Thymus (tissue), 11 donors: ENCODE data around the gene CATSPER3. TPM values are rescaled to one million over a fixed set of nuclear protein-coding genes. Genes with fewer than 3 reads are reported as not detected.
"Not testable (repeated sequence)": the region's sequence is repeated elsewhere in the genome, so short reads cannot be mapped to it uniquely, and the experiment has no call there.

Experiments
- DNase-seq, 9 donors: peaks; one replicate each; pipeline ENCODE4 v3.0.0-alpha.2; 2013; ENCODE audit warnings: low spot score in 9 of 9, low read depth in 6 of 9, missing footprints in 1 of 9
- H3K27ac ChIP-seq, 2 donors: one replicate each; pipeline ENCODE4 v1.5.1; 2013; ENCODE audit warnings: control low read depth in 1 of 2, low read depth in 1 of 2, low read length in 1 of 2, mild to moderate bottlenecking in 1 of 2, moderate library complexity in 1 of 2
- H3K27me3 ChIP-seq, 2 donors: one replicate each; pipeline ENCODE4 v1.5.1; 2013; ENCODE audit warnings: low read length in 1 of 2; ENCODE audit not compliant: control insufficient read depth in 2 of 2, insufficient read depth in 1 of 2
- H3K36me3 ChIP-seq, 2 donors: one replicate each; pipeline ENCODE4 v1.5.1; 2013; ENCODE audit warnings: low read length in 1 of 2, mild to moderate bottlenecking in 1 of 2, moderate library complexity in 1 of 2; ENCODE audit not compliant: control insufficient read depth in 2 of 2, insufficient read depth in 2 of 2
- H3K4me1 ChIP-seq, 2 donors: one replicate each; pipeline ENCODE4 v1.5.1; 2013; ENCODE audit warnings: low read length in 2 of 2; ENCODE audit not compliant: control insufficient read depth in 2 of 2, insufficient read depth in 2 of 2
- H3K4me3 ChIP-seq, 2 donors: one replicate each; pipeline ENCODE4 v1.5.1; 2013; ENCODE audit warnings: low read length in 2 of 2, control low read depth in 1 of 2, mild to moderate bottlenecking in 1 of 2
- H3K9me3 ChIP-seq, 2 donors: one replicate each; pipeline ENCODE4 v1.5.1; 2013; ENCODE audit warnings: low read length in 1 of 2, mild to moderate bottlenecking in 1 of 2; ENCODE audit not compliant: control insufficient read depth in 2 of 2, insufficient read depth in 1 of 2
- WGBS: extraction: QIAGEN DNeasy Blood & Tissue Kit; methylation state at CpG from one replicate; pipeline ENCODE4 v1.1.7; 2013; 5-methylcytosine and 5-hydroxymethylcytosine counted together
- polyA plus RNA-seq: library from polyadenylated mRNA; stranded (reverse); fragments of 200-250 nt; gene quantifications from one replicate; pipeline ENCODE4 v1.2.3, GENCODE V29; 2013
- total RNA-seq: library from RNA; stranded (reverse); fragments of 120-200 nt; gene quantifications from one replicate; pipeline ENCODE4 v1.2.4, GENCODE V29; 2013
- donor health status: healthy.

CATSPER3 gene
- total and polyA plus RNA-seq, 2 donors = 0.19 to 1.3 TPM

DNA sequence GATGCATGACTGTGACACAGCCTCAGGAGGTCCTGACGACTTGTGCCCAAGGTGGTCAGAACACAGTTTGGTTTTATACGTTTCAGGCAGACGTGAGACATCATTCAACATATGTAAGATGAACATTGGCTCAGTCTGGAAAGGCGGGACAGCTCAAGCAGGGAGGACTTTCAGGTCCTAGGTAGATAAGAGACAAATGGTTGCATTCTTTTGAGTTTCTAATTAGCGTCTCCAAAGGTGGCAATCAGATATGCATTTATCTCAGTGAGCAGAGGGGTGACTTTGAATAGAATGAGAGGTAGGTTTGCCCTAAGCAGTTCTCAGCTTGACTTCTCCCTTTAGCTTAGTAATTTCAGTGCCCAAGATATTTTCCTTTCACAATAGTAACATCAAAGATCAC is 22.5 kb downstream of the CATSPER3 start:
- DNase-seq, H3K36me3 ChIP-seq, H3K9me3 ChIP-seq, H3K27ac ChIP-seq, H3K4me3 ChIP-seq, H3K27me3 ChIP-seq, H3K4me1 ChIP-seq: not testable (repeated sequence)
- 91% methylated on average over 5 of the region's 5 CpGs for WGBS

- Histone ChIP-seq H3K36me3 (no peaks in the 10 kb centered on the region), H3K27me3 (no peaks in the 10 kb centered on the region), H3K4me3 (no peak overlapping the region), H3K27ac (no peak overlapping the region), H3K4me1 (peaks cover 0 to 3% of the 10 kb centered on the region in 2 donors), H3K9me3 (no peaks in the 10 kb centered on the region)
- no peak for DNase-seq
- WGBS = 98% methylated on average over 5 of the region's 5 CpGs
These were observed 24.4 kb downstream of the CATSPER3 start for GRCh38 chr5:134992148-134992547.

DNA sequence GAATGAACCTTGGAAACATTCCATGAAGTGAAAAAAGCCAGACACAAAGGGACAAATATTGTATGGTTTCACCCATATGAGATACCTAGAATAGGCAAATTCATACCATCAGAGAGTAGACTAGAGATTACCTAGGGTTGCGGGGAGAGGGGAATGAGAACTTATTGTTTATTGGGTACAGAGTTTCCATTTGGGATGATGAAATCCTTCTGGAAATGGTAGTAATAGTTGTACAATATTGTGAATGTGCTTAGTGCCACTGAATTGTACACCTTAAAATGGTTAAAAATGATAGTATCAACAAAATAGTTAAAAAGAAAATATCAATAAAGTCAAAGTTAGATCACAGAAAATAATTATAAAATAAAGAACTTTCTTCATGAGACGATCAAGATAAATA is 25.5 kb downstream of the CATSPER3 start:
- no peak overlapping the region for H3K4me3 ChIP-seq
- 94% methylated on average over 2 of the region's 2 CpGs for WGBS
- H3K27me3 ChIP-seq = no peaks in the 10 kb centered on the region
- H3K4me1 ChIP-seq = peaks cover 0 to 3% of the 10 kb centered on the region in 2 donors
- H3K36me3 ChIP-seq = no peaks in the 10 kb centered on the region
- DNase-seq = no peak
- no peaks in the 10 kb centered on the region for H3K9me3 ChIP-seq
- no peak overlapping the region for H3K27ac ChIP-seq

GRCh38 chr5:134994560-134995156 is 27.0 kb downstream of the CATSPER3 start:
- Histone ChIP-seq H3K27ac (no peak overlapping the region), H3K27me3 (no peaks in the 10 kb centered on the region), H3K4me3 (no peak overlapping the region), H3K9me3 (no peaks in the 10 kb centered on the region), H3K4me1 (no peaks in the 10 kb centered on the region), H3K36me3 (no peaks in the 10 kb centered on the region)
- WGBS = 43% methylated on average over 2 of the region's 2 CpGs
- DNase-seq = no peak

DNA sequence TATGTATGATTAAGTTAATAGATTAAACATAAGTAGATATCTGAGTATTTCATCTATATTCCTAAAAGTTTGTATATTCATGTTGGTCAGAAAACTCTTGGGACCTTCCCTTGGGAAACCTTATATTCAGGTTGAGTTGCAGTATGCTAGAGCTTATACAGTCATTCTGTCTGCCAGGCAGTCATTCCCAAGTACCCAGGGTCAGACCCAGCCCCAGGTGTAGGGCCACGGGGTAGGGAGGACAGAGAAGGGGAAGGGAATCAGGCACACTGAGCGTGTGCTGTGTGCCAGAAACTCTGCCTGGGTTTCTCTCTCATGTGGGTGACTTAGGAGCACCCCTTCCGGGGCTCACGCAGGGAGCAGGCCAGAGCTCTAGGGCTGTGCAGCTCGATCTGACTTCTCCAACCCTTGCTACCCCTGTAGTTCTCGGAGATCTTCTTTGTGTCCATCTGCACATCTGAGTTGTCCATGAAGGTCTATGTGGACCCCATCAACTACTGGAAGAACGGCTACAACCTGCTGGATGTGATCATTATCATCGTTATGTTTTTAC is 28.2 kb downstream of the CATSPER3 start:
- no peak overlapping the region for H3K4me3 ChIP-seq
- no peaks in the 10 kb centered on the region for H3K9me3 ChIP-seq
- no peaks in the 10 kb centered on the region for H3K4me1 ChIP-seq
- no peaks in the 10 kb centered on the region for H3K27me3 ChIP-seq
- WGBS = 96% methylated on average over 8 of the region's 8 CpGs
- no peak for DNase-seq
- H3K27ac ChIP-seq = no peak overlapping the region
- H3K36me3 ChIP-seq = no peaks in the 10 kb centered on the region

DNA sequence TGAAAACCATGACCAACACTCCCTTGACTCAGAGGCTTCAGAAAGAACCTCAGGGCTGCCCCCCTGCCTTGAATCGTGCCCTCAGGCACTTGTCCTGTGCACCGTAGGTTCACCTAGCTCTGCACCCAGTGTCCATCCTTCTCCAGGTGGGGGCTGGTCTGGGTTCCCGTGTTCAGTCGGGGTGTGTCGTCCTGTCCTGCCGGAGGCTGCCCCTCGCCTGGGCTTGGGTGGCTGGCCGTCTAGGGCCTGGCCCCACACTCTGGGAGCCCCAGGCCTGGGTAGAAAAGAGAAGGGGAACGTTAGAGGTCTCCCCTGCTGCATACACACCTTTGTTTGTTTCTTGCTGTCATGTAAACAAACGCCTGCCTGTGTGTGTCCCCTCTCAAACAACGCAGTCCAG is 29.3 kb downstream of the CATSPER3 start:
- WGBS = 94% methylated on average over 11 of the region's 11 CpGs
- DNase-seq = no peak
- Histone ChIP-seq H3K4me1 (no peaks in the 10 kb centered on the region), H3K27me3 (no peaks in the 10 kb centered on the region), H3K9me3 (no peaks in the 10 kb centered on the region), H3K4me3 (no peak overlapping the region), H3K36me3 (no peaks in the 10 kb centered on the region), H3K27ac (no peak overlapping the region)

DNA sequence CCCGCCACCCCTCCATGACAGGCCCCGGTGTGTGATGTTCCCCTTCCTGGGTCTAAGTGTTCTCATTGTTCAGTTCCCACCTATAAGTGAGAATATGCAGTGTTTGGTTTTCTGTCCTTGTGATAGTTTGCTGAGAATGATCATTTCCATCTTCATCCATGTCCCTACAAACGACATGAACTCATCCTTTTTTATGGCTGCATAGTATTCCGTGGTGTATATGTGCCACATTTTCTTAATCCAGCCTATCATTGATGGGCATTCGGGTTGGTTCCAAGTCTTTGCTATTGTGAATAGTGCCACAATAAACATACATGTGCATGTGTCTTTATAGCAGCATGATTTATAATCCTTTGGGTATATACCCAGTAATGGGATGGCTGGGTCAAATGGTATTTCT is 30.4 kb downstream of the CATSPER3 start:
- not testable (repeated sequence) for H3K4me1 ChIP-seq, H3K27ac ChIP-seq, H3K27me3 ChIP-seq, DNase-seq, H3K4me3 ChIP-seq, H3K9me3 ChIP-seq, H3K36me3 ChIP-seq
- WGBS = 85% methylated on average over 5 of the region's 5 CpGs

GRCh38 chr5:135004376-135004775 is 36.7 kb downstream of the CATSPER3 start:
- DNase-seq = no peak
- H3K27ac ChIP-seq = no peak overlapping the region
- H3K9me3 ChIP-seq = no peaks in the 10 kb centered on the region
- no peaks in the 10 kb centered on the region for H3K4me1 ChIP-seq
- 97% methylated on average over 3 of the region's 3 CpGs for WGBS
- H3K4me3 ChIP-seq = no peak overlapping the region
- no peaks in the 10 kb centered on the region for H3K27me3 ChIP-seq
- H3K36me3 ChIP-seq = no peaks in the 10 kb centered on the region

DNA sequence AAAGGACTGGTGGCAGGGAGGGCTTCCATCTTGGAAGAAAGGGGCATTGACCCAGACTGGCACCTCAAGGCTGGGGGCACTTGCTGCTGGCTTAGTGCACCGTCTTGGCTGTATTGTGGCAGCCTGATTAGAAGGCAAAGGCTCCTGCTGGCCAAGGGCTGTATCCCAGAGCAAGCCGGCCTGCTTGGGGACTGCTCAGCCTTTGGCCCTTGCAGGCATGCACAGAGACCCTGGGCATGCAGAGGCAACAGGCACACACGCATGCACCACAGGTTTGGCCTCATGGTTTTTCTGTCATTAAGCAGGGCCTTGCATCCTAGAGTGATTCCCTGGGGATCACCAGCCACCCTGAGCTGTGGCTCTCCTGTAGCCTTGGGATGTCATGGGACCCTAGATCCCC is 37.4 kb downstream of the CATSPER3 start:
- no peaks in the 10 kb centered on the region for H3K9me3 ChIP-seq
- H3K4me3 ChIP-seq = no peak overlapping the region
- H3K36me3 ChIP-seq = no peaks in the 10 kb centered on the region
- H3K4me1 ChIP-seq = no peaks in the 10 kb centered on the region
- 97% methylated on average over 3 of the region's 3 CpGs for WGBS
- H3K27ac ChIP-seq = no peak overlapping the region
- no peak for DNase-seq
- H3K27me3 ChIP-seq = no peaks in the 10 kb centered on the region
